ENCODE measurements around the gene ARL8B.

GRCh38 chr3:5168110-5168509, 46.0 kb downstream of the ARL8B start:
- no peak for TF ChIP-seq POLR2AphosphoS5 (IDR thresholded peaks at IDR 0.05; ENCODE audit: borderline replicate concordance, low read depth, low read length)
- TF ChIP-seq EZH2 (IDR thresholded peaks at IDR 0.05): no peak
- no peak for TF ChIP-seq FOXP2 (optimal IDR thresholded peaks at IDR 0.05; ENCODE audit: control extremely low read depth, extremely low read length, insufficient read depth)

Measured in SK-N-MC (cell line).